GM12864 (cell line): ENCODE results near the gene ADIPOR1.
A peak's percentile ranks its signal among the peaks of the same experiment; 100 is the strongest.
"Not testable (repeated sequence)": the region's sequence is repeated elsewhere in the genome, so short reads cannot be mapped to it uniquely, and the experiment has no call there.

Experiments
- DNase-seq: peaks from one replicate; pipeline ENCODE4 v3.0.0-alpha.2; 2011; ENCODE audit warnings: low read depth
- H3K4me3 ChIP-seq: 2 replicates; pipeline ENCODE4 v1.5.1; 2011; ENCODE audit warnings: mild to moderate bottlenecking, low read depth, low read length, control low read depth
- CTCF ChIP-seq: IDR thresholded peaks from 2 replicates; pipeline ENCODE4 v1.5.1; 2011; ENCODE audit warnings: low read depth, mild to moderate bottlenecking, moderate library complexity, low read length, control low read depth, inconsistent platforms; ENCODE audit errors: missing control alignments

The ADIPOR1 gene

GRCh38 chr1:202957733-202958543 lies at the start of gene ADIPOR1:
ADIPOR1 (minus strand) TSS chr1:202958312; CDS start chr1:202951070, 7,242 bp downstream.
- TF ChIP-seq CTCF = no peak
- peak; percentile 58 for DNase-seq
- peak within 1 kb of the TSS; percentile 98 for H3K4me3 ChIP-seq

GRCh38 chr1:203006948-203007871 lies 49.1 kb upstream of the ADIPOR1 start, which contains the start of gene TMEM183A:
TMEM183A (plus strand) TSS chr1:203007374; CDS start chr1:203007466, 92 bp downstream.
- peak within 1 kb of the TSS; percentile 85 for H3K4me3 ChIP-seq
- TF ChIP-seq CTCF = no peak
- peak; percentile 96 for DNase-seq

- DNase-seq = not testable (repeated sequence)
Observed at GRCh38 chr1:203005395-203006142, 47.5 kb upstream of the ADIPOR1 start.

GRCh38 chr1:203002951-203003350 lies 44.8 kb upstream of the ADIPOR1 start:
- no peak overlapping the region for H3K4me3 ChIP-seq
- DNase-seq = no peak
- TF ChIP-seq CTCF = no peak

More at GRCh38 chr1:203005395-203006142, 47.5 kb upstream of the ADIPOR1 start:
- H3K4me3 ChIP-seq = peak overlapping the region; percentile 43

GRCh38 chr1:203001986-203002385 lies 43.9 kb upstream of the ADIPOR1 start:
- TF ChIP-seq CTCF = no peak
- H3K4me3 ChIP-seq = no peak overlapping the region
- DNase-seq = no peak

GRCh38 chr1:203000217-203000944 lies 42.3 kb upstream of the ADIPOR1 start:
- no peak for DNase-seq
- no peak overlapping the region for H3K4me3 ChIP-seq

More at GRCh38 chr1:203000217-203000944, 42.3 kb upstream of the ADIPOR1 start:
- TF ChIP-seq CTCF = no peak
